Neural cell (in vitro differentiated cells): ENCODE results near the gene DCAF5.

Experiments
- CTCF ChIP-seq: fragments of 450-650 bp; IDR thresholded peaks from 2 replicates; pipeline ENCODE4 v1.5.1; 2014; ENCODE audit warnings: antibody characterized with exemption, mild to moderate bottlenecking, moderate library complexity; ENCODE audit not compliant: poor library complexity, severe bottlenecking
- EZH2 ChIP-seq: fragments of 200-600, 300-800 bp; shearing (Covaris generic), sonication (generic); IDR thresholded peaks from 2 replicates; pipeline ENCODE4 v1.6.1; 2014; ENCODE audit warnings: antibody characterized with exemption, low read length, borderline replicate concordance, mild to moderate bottlenecking; ENCODE audit not compliant: insufficient read depth, poor library complexity, severe bottlenecking
- MXI1 ChIP-seq: fragments of 450-650 bp; conservative IDR thresholded peaks from 2 replicates; pipeline ENCODE4 v1.6.1; 2014; ENCODE audit warnings: antibody characterized with exemption, mild to moderate bottlenecking; ENCODE audit not compliant: poor library complexity, severe bottlenecking
- REST ChIP-seq: IDR thresholded peaks from 2 replicates; pipeline ENCODE4 v1.6.1; 2012; ENCODE audit warnings: borderline replicate concordance

DNA sequence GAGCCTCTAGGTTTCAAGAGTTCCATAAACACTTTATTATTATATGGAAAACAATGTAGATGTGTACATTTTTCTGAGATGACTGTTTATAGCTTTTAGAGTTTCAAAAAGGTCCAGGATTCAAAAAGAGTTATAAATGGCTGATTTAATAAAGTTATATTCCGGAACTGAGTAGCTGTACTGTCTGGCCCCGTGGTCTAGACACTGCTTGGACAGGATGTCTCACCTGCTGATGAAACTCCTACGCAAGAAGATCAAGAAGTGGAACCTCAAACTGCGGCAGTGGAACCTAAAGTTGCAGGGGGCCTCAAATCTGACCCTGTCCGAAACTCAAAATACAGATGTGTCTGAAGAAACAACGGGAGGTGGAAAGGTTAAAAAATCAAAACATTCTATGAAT is 69.7 kb downstream of the DCAF5 start:
- TF ChIP-seq REST (no peak), CTCF (no peak), MXI1 (no peak), EZH2 (no peak)
